H1 (cell line): ENCODE measurements around the gene ADARB2. TPM values are rescaled to one million over a fixed set of nuclear protein-coding genes. Genes with fewer than 3 reads are reported as not detected.

ENCODE experiments used
- BRCA1 ChIP-seq: IDR thresholded peaks from 2 replicates; pipeline ENCODE4 v1.6.1; 2012; ENCODE audit warnings: low read depth, low read length, improper control_type of control experiment
- CTBP2 ChIP-seq: IDR thresholded peaks from 2 replicates; pipeline ENCODE4 v1.7.0; 2011; ENCODE audit warnings: borderline replicate concordance, mild to moderate bottlenecking, moderate library complexity, mixed read lengths, low read length; ENCODE audit not compliant: insufficient read depth, insufficient read length
- KDM4A ChIP-seq: IDR thresholded peaks from one replicate; pipeline ENCODE4 v1.7.1; 2012; ENCODE audit warnings: low read depth, mild to moderate bottlenecking, moderate library complexity, low read length, inconsistent platforms; ENCODE audit not compliant: severe bottlenecking
- MAFK ChIP-seq: IDR thresholded peaks from 2 replicates; pipeline ENCODE4 v1.6.1; 2012; ENCODE audit warnings: low read depth, mild to moderate bottlenecking, improper control_type of control experiment, low read length
- SRF ChIP-seq: IDR thresholded peaks from 2 replicates; pipeline ENCODE4 v1.6.1; 2011; ENCODE audit warnings: mild to moderate bottlenecking, low read depth, low read length, moderate library complexity
- polyA plus RNA-seq, 7 experiments: library from polyadenylated mRNA; depleted of rRNA in 3 of 7; stranded (reverse) in 5 of 7; unstranded in 2 of 7; fragments of >200 nt in 5 of 7; fragments of 200-250 nt in 2 of 7; gene quantifications; 1 replicate in 5 of 7; 2 replicates in 1 of 7; 4 replicates in 1 of 7; pipeline versions ENCODE4 v1.2.1 to v1.2.3, GENCODE V29; 2011 to 2013; ENCODE audit warnings: missing spikeins in 2 of 7, mixed read lengths in 2 of 7
- total RNA-seq: library from RNA; stranded (reverse); fragmentation: NEBNext Ultra II Directional; extraction: Animal tissue kit (Norgen Biotek cat#: 25700); gene quantifications from 2 replicates; pipeline ENCODE4 v1.2.1, GENCODE V29; 2021
- TF ChIP-seq, protein P1 (sequence below), 3 experiments: IDR thresholded peaks; 1 replicate in 2 of 3; 2 replicates in 1 of 3; pipeline versions ENCODE4 v1.5.1 to v1.6.1; 2011; ENCODE audit warnings: low read length in 3 of 3, mild to moderate bottlenecking in 3 of 3, inconsistent platforms in 2 of 3, low read depth in 1 of 3, moderate library complexity in 1 of 3; ENCODE audit not compliant: insufficient read depth in 1 of 3; ENCODE audit errors: control extremely low read depth in 1 of 3
- TF ChIP-seq, protein P2 (sequence below): fragments of 300-600 bp; sonication (generic); IDR thresholded peaks from 2 replicates; pipeline ENCODE4 v1.7.1; 2012; ENCODE audit warnings: low read length, moderate library complexity, mild to moderate bottlenecking, inconsistent platforms; ENCODE audit not compliant: insufficient replicate concordance

The ADARB2 gene
- total and polyA plus RNA-seq, 2 of the 8 experiments (the other 6 are each of a cell fraction or from before 2014, with no cell fraction given): 2.2 to 2.8 TPM

- TF ChIP-seq, protein P1, sequence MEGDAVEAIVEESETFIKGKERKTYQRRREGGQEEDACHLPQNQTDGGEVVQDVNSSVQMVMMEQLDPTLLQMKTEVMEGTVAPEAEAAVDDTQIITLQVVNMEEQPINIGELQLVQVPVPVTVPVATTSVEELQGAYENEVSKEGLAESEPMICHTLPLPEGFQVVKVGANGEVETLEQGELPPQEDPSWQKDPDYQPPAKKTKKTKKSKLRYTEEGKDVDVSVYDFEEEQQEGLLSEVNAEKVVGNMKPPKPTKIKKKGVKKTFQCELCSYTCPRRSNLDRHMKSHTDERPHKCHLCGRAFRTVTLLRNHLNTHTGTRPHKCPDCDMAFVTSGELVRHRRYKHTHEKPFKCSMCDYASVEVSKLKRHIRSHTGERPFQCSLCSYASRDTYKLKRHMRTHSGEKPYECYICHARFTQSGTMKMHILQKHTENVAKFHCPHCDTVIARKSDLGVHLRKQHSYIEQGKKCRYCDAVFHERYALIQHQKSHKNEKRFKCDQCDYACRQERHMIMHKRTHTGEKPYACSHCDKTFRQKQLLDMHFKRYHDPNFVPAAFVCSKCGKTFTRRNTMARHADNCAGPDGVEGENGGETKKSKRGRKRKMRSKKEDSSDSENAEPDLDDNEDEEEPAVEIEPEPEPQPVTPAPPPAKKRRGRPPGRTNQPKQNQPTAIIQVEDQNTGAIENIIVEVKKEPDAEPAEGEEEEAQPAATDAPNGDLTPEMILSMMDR (IDR thresholded peaks at IDR 0.05; ENCODE audit: control extremely low read depth in 1 of 3, insufficient read depth in 1 of 3, low read depth in 1 of 3, low read length in 3 of 3): no peak
- no peak for TF ChIP-seq CTBP2
- no peak for TF ChIP-seq MAFK
- TF ChIP-seq, protein P2, sequence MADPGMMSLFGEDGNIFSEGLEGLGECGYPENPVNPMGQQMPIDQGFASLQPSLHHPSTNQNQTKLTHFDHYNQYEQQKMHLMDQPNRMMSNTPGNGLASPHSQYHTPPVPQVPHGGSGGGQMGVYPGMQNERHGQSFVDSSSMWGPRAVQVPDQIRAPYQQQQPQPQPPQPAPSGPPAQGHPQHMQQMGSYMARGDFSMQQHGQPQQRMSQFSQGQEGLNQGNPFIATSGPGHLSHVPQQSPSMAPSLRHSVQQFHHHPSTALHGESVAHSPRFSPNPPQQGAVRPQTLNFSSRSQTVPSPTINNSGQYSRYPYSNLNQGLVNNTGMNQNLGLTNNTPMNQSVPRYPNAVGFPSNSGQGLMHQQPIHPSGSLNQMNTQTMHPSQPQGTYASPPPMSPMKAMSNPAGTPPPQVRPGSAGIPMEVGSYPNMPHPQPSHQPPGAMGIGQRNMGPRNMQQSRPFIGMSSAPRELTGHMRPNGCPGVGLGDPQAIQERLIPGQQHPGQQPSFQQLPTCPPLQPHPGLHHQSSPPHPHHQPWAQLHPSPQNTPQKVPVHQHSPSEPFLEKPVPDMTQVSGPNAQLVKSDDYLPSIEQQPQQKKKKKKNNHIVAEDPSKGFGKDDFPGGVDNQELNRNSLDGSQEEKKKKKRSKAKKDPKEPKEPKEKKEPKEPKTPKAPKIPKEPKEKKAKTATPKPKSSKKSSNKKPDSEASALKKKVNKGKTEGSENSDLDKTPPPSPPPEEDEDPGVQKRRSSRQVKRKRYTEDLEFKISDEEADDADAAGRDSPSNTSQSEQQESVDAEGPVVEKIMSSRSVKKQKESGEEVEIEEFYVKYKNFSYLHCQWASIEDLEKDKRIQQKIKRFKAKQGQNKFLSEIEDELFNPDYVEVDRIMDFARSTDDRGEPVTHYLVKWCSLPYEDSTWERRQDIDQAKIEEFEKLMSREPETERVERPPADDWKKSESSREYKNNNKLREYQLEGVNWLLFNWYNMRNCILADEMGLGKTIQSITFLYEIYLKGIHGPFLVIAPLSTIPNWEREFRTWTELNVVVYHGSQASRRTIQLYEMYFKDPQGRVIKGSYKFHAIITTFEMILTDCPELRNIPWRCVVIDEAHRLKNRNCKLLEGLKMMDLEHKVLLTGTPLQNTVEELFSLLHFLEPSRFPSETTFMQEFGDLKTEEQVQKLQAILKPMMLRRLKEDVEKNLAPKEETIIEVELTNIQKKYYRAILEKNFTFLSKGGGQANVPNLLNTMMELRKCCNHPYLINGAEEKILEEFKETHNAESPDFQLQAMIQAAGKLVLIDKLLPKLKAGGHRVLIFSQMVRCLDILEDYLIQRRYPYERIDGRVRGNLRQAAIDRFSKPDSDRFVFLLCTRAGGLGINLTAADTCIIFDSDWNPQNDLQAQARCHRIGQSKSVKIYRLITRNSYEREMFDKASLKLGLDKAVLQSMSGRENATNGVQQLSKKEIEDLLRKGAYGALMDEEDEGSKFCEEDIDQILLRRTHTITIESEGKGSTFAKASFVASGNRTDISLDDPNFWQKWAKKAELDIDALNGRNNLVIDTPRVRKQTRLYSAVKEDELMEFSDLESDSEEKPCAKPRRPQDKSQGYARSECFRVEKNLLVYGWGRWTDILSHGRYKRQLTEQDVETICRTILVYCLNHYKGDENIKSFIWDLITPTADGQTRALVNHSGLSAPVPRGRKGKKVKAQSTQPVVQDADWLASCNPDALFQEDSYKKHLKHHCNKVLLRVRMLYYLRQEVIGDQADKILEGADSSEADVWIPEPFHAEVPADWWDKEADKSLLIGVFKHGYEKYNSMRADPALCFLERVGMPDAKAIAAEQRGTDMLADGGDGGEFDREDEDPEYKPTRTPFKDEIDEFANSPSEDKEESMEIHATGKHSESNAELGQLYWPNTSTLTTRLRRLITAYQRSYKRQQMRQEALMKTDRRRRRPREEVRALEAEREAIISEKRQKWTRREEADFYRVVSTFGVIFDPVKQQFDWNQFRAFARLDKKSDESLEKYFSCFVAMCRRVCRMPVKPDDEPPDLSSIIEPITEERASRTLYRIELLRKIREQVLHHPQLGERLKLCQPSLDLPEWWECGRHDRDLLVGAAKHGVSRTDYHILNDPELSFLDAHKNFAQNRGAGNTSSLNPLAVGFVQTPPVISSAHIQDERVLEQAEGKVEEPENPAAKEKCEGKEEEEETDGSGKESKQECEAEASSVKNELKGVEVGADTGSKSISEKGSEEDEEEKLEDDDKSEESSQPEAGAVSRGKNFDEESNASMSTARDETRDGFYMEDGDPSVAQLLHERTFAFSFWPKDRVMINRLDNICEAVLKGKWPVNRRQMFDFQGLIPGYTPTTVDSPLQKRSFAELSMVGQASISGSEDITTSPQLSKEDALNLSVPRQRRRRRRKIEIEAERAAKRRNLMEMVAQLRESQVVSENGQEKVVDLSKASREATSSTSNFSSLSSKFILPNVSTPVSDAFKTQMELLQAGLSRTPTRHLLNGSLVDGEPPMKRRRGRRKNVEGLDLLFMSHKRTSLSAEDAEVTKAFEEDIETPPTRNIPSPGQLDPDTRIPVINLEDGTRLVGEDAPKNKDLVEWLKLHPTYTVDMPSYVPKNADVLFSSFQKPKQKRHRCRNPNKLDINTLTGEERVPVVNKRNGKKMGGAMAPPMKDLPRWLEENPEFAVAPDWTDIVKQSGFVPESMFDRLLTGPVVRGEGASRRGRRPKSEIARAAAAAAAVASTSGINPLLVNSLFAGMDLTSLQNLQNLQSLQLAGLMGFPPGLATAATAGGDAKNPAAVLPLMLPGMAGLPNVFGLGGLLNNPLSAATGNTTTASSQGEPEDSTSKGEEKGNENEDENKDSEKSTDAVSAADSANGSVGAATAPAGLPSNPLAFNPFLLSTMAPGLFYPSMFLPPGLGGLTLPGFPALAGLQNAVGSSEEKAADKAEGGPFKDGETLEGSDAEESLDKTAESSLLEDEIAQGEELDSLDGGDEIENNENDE: no peak
- no peak for TF ChIP-seq BRCA1
- no peak for TF ChIP-seq SRF
- no peak for TF ChIP-seq KDM4A
Measured at GRCh38 chr10:1189166-1190051, 547.9 kb downstream of the ADARB2 start (continued).
